ENCODE data around the gene LRRC17.

Gene LRRC17

DNA sequence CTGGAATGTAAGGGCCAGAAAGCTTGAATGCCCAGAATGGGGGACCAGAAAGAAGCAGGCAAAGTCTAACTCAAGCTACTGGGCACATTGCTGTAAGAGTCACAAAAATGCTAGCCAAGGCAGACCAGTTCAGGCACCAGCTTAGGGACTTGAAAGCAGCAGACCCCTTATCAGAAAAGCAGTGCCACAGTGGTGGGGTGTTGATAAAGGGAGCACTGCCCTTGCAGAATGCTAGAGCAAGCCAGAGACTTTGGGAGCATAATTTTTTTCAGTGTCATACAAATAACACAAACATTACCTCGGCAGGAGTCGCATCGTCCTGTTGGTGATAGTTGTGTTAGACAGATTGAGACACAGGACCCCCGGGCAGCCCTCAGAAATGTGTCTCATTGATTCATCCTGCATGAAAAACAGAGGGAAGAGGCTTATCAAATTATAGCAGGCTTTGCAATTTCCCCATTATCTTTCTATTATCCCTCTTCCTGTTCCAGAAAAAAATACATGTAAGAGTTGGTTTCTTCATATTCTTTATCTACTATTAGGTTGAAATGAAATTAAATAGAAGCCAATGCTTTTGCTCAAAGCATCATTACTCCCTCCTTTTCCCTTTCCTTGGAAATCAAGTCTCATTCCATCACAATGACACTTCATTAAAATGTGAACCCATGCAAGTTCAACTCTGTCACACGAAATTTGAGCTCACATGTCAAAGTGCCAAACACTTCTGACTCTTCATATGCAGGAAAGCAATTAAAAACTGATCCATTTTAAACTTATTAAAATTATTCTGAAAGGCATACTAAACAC is 13.4 kb downstream of the LRRC17 start:
- Histone ChIP-seq H3K27ac (ENCODE audit: low read length) (no peak overlapping the region), H3K9ac (ENCODE audit: low read length in 2 of 2) (no peak overlapping the region), H3K4me1 (ENCODE audit: control insufficient read depth, insufficient read depth, low read length) (no peaks in the 10 kb centered on the region), H3K36me3 (ENCODE audit: control insufficient read depth in 2 of 2, insufficient read depth in 2 of 2, low read length in 2 of 2) (no peaks in the 10 kb centered on the region), H3K9me3 (ENCODE audit: control insufficient read depth in 2 of 2, low read length in 2 of 2) (no peaks in the 10 kb centered on the region), H3K27me3 (ENCODE audit: control insufficient read depth in 1 of 2, insufficient read depth in 2 of 2, low read length in 2 of 2) (no peaks in the 10 kb centered on the region), H3K4me3 (ENCODE audit: low read length in 2 of 2) (no peak overlapping the region)

DNA sequence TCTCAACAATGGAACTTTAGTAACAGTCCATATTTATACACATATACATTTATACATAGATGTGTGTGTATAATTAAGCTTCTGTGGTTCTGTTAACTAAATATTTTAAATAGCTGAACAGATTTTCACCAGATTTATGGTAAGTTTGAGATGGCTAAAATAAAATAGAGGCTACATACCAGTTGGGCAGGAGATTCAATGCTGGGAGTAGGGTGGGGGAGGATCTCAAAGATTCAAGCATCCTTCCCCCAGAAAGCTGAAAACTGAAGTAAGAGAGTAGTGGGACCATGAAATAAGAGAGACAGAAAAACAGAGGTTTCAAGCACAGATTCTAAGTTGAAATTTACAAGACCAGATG is 14.0 kb downstream of the LRRC17 start:
- Histone ChIP-seq H3K27ac (ENCODE audit: low read length) (no peak overlapping the region), H3K4me3 (ENCODE audit: low read length in 2 of 2) (no peak overlapping the region), H3K9ac (ENCODE audit: low read length in 2 of 2) (no peak overlapping the region), H3K4me1 (ENCODE audit: control insufficient read depth, insufficient read depth, low read length) (no peaks in the 10 kb centered on the region), H3K27me3 (ENCODE audit: control insufficient read depth in 1 of 2, insufficient read depth in 2 of 2, low read length in 2 of 2) (no peaks in the 10 kb centered on the region), H3K9me3 (ENCODE audit: control insufficient read depth in 2 of 2, low read length in 2 of 2) (no peaks in the 10 kb centered on the region), H3K36me3 (ENCODE audit: control insufficient read depth in 2 of 2, insufficient read depth in 2 of 2, low read length in 2 of 2) (no peaks in the 10 kb centered on the region)

DNA sequence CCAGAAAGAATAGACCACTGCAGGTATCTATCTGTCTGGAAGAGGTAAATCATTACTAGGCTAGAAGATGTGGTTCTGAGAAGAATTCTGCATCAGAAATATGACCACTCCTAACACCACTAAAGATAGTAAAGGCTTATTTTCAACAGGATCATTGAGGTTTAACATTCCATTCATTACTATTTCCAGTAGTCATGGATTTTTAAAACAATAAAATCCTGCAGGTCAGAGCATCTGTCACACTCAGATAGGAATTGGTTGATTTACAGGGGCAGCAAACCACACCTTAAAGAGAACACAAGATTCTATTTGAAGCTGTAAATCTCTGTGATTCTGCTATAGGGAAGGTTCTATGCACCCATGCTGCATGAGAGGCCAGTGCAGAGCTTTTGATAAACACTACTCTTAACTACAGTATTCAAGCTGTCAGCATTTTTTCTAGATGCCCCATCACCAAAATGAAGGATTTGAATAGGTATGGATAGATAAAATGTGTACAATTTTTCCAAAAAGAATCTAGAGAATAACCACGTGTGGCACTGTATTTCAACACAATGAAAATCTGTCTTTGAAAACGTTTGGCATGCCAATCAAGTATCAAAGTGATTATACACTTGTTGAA is 14.6 kb downstream of the LRRC17 start:
- H3K36me3 ChIP-seq (ENCODE audit: control insufficient read depth in 2 of 2, insufficient read depth in 2 of 2, low read length in 2 of 2): no peaks in the 10 kb centered on the region
- no peak overlapping the region for H3K27ac ChIP-seq (ENCODE audit: low read length)
- H3K27me3 ChIP-seq (ENCODE audit: control insufficient read depth in 1 of 2, insufficient read depth in 2 of 2, low read length in 2 of 2): no peaks in the 10 kb centered on the region

DNA sequence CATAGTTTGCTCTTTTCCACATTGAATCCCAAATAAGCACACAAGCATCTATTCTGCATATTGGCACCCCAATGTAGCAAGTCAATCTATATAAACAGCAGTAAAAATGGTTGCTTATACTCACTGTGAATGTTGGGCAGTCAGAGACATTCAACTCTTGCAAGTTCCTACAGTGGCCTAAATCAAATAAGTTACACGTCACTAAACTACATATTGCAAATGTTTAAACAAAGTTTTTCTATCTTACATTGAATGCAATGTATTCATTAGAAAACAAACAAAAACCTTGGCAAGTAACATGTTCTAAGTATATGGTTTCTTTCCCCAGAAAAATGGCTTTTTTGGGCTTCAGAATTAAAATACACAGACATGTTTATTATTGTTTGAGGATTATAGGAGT is 19.0 kb downstream of the LRRC17 start:
- H3K9me3 ChIP-seq (ENCODE audit: control insufficient read depth in 2 of 2, low read length in 2 of 2): no peaks in the 10 kb centered on the region
- H3K4me1 ChIP-seq (ENCODE audit: control insufficient read depth, insufficient read depth, low read length): no peaks in the 10 kb centered on the region
- no peak overlapping the region for H3K9ac ChIP-seq (ENCODE audit: low read length in 2 of 2)
- H3K27ac ChIP-seq (ENCODE audit: low read length): no peak overlapping the region
- H3K27me3 ChIP-seq (ENCODE audit: control insufficient read depth in 1 of 2, insufficient read depth in 2 of 2, low read length in 2 of 2): no peaks in the 10 kb centered on the region
- H3K4me3 ChIP-seq (ENCODE audit: low read length in 2 of 2): no peak overlapping the region
- no peaks in the 10 kb centered on the region for H3K36me3 ChIP-seq (ENCODE audit: control insufficient read depth in 2 of 2, insufficient read depth in 2 of 2, low read length in 2 of 2)

More for the DNA sequence above, 14.6 kb downstream of the LRRC17 start:
- Histone ChIP-seq H3K4me3 (ENCODE audit: low read length in 2 of 2) (no peak overlapping the region), H3K9me3 (ENCODE audit: control insufficient read depth in 2 of 2, low read length in 2 of 2) (no peaks in the 10 kb centered on the region), H3K4me1 (ENCODE audit: control insufficient read depth, insufficient read depth, low read length) (no peaks in the 10 kb centered on the region), H3K9ac (ENCODE audit: low read length in 2 of 2) (no peak overlapping the region)

DNA sequence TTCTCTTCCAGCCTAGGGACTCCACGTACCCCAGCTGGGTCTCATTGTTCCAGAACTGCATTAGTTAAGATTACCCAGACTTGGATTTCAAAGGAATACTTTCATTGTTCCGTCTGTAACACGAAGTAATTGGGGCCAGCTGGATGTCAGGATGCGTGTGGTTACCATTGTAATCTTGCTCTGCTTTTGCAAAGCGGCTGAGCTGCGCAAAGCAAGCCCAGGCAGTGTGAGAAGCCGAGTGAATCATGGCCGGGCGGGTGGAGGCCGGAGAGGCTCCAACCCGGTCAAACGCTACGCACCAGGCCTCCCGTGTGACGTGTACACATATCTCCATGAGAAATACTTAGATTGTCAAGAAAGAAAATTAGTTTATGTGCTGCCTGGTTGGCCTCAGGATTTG is 21.0 kb downstream of the LRRC17 start:
- Histone ChIP-seq H3K27ac (ENCODE audit: low read length) (peak overlapping the region; percentile 18), H3K4me3 (ENCODE audit: low read length in 2 of 2) (no peak overlapping the region)

DNA sequence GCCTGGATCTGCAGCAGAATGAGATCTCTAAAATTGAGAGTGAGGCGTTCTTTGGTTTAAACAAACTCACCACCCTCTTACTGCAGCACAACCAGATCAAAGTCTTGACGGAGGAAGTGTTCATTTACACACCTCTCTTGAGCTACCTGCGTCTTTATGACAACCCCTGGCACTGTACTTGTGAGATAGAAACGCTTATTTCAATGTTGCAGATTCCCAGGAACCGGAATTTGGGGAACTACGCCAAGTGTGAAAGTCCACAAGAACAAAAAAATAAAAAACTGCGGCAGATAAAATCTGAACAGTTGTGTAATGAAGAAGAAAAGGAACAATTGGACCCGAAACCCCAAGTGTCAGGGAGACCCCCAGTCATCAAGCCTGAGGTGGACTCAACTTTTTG is 21.4 kb downstream of the LRRC17 start:
- H3K4me1 ChIP-seq (ENCODE audit: control insufficient read depth, insufficient read depth, low read length): peaks cover 4% of the 10 kb centered on the region
- H3K9ac ChIP-seq (ENCODE audit: low read length in 2 of 2): no peak overlapping the region
- H3K9me3 ChIP-seq (ENCODE audit: control insufficient read depth in 2 of 2, low read length in 2 of 2): no peaks in the 10 kb centered on the region
- peak overlapping the region; percentile 18 for H3K27ac ChIP-seq (ENCODE audit: low read length)
- no peaks in the 10 kb centered on the region for H3K27me3 ChIP-seq (ENCODE audit: control insufficient read depth in 1 of 2, insufficient read depth in 2 of 2, low read length in 2 of 2)
- no peak overlapping the region for H3K4me3 ChIP-seq (ENCODE audit: low read length in 2 of 2)
- no peaks in the 10 kb centered on the region for H3K36me3 ChIP-seq (ENCODE audit: control insufficient read depth in 2 of 2, insufficient read depth in 2 of 2, low read length in 2 of 2)

More for the DNA sequence above, 21.0 kb downstream of the LRRC17 start:
- Histone ChIP-seq H3K36me3 (ENCODE audit: control insufficient read depth in 2 of 2, insufficient read depth in 2 of 2, low read length in 2 of 2) (no peaks in the 10 kb centered on the region), H3K9me3 (ENCODE audit: control insufficient read depth in 2 of 2, low read length in 2 of 2) (no peaks in the 10 kb centered on the region), H3K27me3 (ENCODE audit: control insufficient read depth in 1 of 2, insufficient read depth in 2 of 2, low read length in 2 of 2) (no peaks in the 10 kb centered on the region), H3K9ac (ENCODE audit: low read length in 2 of 2) (no peak overlapping the region), H3K4me1 (ENCODE audit: control insufficient read depth, insufficient read depth, low read length) (peaks cover under 1% of the 10 kb centered on the region)

DNA sequence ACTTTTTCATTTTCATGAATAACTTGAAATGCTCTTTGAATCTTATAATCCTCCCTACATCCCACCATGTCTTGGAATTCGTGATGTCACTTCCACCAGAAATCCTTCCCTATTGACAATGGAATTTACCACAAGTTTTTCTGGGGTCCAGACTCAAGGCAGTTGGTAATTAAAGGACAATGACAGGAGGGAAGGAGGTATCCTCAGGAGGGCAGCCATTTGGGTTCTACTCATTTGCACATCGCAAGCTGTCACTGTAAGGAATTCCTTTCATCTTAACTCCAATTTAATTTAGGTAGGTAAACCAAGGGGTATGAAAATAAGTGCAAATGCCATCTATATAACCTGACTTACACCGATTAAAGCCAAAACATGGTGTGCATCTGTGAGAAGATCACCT is 21.9 kb downstream of the LRRC17 start:
- no peak overlapping the region for H3K27ac ChIP-seq (ENCODE audit: low read length)
- peaks cover 4% of the 10 kb centered on the region for H3K4me1 ChIP-seq (ENCODE audit: control insufficient read depth, insufficient read depth, low read length)
- no peak overlapping the region for H3K9ac ChIP-seq (ENCODE audit: low read length in 2 of 2)
- no peaks in the 10 kb centered on the region for H3K9me3 ChIP-seq (ENCODE audit: control insufficient read depth in 2 of 2, low read length in 2 of 2)
- no peaks in the 10 kb centered on the region for H3K27me3 ChIP-seq (ENCODE audit: control insufficient read depth in 1 of 2, insufficient read depth in 2 of 2, low read length in 2 of 2)
- H3K4me3 ChIP-seq (ENCODE audit: low read length in 2 of 2): no peak overlapping the region
- H3K36me3 ChIP-seq (ENCODE audit: control insufficient read depth in 2 of 2, insufficient read depth in 2 of 2, low read length in 2 of 2): no peaks in the 10 kb centered on the region

DNA sequence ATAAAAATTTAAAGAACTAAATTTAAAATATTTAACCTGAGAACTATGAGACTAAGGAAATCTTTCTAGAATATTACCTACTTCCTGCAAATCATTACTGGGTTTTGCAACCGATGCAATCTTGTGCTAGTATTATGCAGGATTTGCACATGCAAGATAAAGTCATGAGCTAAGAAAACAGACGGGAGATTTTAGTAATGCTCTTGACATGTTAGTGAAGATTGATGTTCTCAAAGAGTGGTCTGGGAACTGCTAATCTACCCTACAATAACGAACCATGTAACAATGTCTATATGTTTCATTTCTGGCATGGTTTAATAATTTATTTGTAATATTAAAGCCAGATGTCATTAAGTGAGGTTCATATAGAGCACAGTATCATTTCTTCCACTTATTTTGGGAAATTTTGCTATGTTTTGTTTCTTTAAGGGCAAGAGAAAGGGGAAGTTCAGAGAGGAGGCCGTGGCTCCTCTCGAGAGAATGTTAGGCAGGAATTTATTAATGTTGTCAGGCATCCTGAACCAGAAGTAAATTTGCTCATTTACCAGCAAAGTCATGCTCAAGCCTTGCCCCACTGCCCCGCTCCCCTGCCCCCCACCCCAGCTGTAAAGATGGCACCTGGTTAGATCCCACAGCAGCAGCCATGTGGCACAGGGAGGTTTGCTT is 22.8 kb downstream of the LRRC17 start:
- Histone ChIP-seq H3K36me3 (ENCODE audit: control insufficient read depth in 2 of 2, insufficient read depth in 2 of 2, low read length in 2 of 2) (no peaks in the 10 kb centered on the region), H3K27ac (ENCODE audit: low read length) (no peak overlapping the region), H3K27me3 (ENCODE audit: control insufficient read depth in 1 of 2, insufficient read depth in 2 of 2, low read length in 2 of 2) (no peaks in the 10 kb centered on the region), H3K9ac (ENCODE audit: low read length in 2 of 2) (no peak overlapping the region), H3K4me3 (ENCODE audit: low read length in 2 of 2) (no peak overlapping the region), H3K4me1 (ENCODE audit: control insufficient read depth, insufficient read depth, low read length) (peaks cover 4% of the 10 kb centered on the region), H3K9me3 (ENCODE audit: control insufficient read depth in 2 of 2, low read length in 2 of 2) (no peaks in the 10 kb centered on the region)

DNA sequence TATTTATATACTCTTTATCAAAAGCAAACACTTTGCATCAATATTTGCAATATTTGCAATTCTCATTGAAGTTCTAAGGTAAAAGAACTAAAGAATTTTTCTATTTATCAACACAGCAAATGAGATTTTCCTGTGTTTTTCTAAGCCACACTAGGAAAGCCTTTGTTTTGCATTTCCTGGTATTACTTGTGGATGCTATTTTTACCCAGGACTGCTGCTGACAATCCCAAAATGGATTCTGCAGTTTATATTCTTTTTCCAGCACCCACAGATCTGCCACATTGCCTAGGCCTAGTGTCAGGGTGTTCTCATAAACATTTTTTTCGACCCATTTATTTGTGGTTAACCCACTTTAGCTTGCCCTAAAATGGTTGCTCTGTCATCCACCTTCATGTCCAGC is 25.9 kb downstream of the LRRC17 start:
- no peak overlapping the region for H3K27ac ChIP-seq (ENCODE audit: low read length)
- H3K4me1 ChIP-seq (ENCODE audit: control insufficient read depth, insufficient read depth, low read length): peaks cover 4% of the 10 kb centered on the region
- H3K4me3 ChIP-seq (ENCODE audit: low read length in 2 of 2): no peak overlapping the region
- H3K27me3 ChIP-seq (ENCODE audit: control insufficient read depth in 1 of 2, insufficient read depth in 2 of 2, low read length in 2 of 2): no peaks in the 10 kb centered on the region
- no peak overlapping the region for H3K9ac ChIP-seq (ENCODE audit: low read length in 2 of 2)
- no peaks in the 10 kb centered on the region for H3K36me3 ChIP-seq (ENCODE audit: control insufficient read depth in 2 of 2, insufficient read depth in 2 of 2, low read length in 2 of 2)
- H3K9me3 ChIP-seq (ENCODE audit: control insufficient read depth in 2 of 2, low read length in 2 of 2): no peaks in the 10 kb centered on the region

DNA sequence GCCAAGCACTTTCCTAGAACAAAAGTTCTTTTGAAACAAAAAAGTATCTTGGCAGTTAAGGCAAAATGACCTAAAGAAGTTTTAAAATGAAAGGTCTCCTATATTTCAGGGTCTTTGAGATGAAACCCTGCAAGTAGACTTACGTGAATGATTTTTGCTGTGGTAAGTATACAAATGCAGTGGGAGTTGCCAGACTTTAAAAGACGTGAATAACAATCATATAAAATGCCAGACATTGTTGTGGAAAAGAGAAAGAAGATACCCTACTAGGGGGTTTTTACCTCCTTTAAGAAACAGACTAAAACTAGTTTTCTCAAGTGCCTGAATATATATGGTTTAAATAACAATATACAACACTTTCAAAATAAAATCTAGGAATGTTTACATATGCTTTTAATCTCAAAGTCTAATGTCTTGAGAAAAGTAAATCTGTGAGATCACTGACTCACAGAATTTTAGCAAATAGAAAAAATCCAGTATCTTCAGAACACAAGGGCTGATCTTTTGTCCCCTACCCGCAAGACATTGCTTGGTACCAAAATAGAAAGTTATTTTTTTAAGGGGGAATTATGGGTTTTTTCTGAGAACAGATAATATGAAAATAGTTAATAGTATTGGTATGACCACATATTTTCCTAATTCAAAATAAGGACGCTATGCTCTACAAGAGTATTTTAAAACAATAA is 29.5 kb downstream of the LRRC17 start:
- Histone ChIP-seq H3K27me3 (ENCODE audit: control insufficient read depth in 1 of 2, insufficient read depth in 2 of 2, low read length in 2 of 2) (no peaks in the 10 kb centered on the region), H3K36me3 (ENCODE audit: control insufficient read depth in 2 of 2, insufficient read depth in 2 of 2, low read length in 2 of 2) (no peaks in the 10 kb centered on the region), H3K9me3 (ENCODE audit: control insufficient read depth in 2 of 2, low read length in 2 of 2) (no peaks in the 10 kb centered on the region), H3K4me1 (ENCODE audit: control insufficient read depth, insufficient read depth, low read length) (peaks cover 4% of the 10 kb centered on the region), H3K27ac (ENCODE audit: low read length) (no peak overlapping the region), H3K9ac (ENCODE audit: low read length in 2 of 2) (no peak overlapping the region), H3K4me3 (ENCODE audit: low read length in 2 of 2) (no peak overlapping the region)
